H1 (cell line): Measurements from ENCODE around the gene PLK3. TPM values are rescaled to one million over a fixed set of nuclear protein-coding genes. Genes with fewer than 3 reads are reported as not detected.

ENCODE experiments used
- CTCF ChIA-PET: fragments of 300-600 bp; sonication (Branson Sonifier 250); formaldehyde crosslinking; loops from one replicate; lab custom pipeline; 2021; ENCODE audit not compliant: partially characterized antibody; lab: Charles Lee
- POLR2A ChIA-PET: fragments of 300-600 bp; sonication (Branson Sonifier 250); formaldehyde crosslinking; loops from one replicate; lab custom pipeline; 2021; ENCODE audit warnings: inconsistent platforms; ENCODE audit not compliant: partially characterized antibody; lab: Charles Lee
- DNase-seq, 2 experiments: peaks; one replicate each; pipeline versions ENCODE4 v3.0.0 to v3.0.0-alpha.2; 2010 to 2022; ENCODE audit warnings: low spot score in 2 of 2, low read depth in 1 of 2, mixed read lengths in 1 of 2
- FAIRE-seq: peaks from 2 replicates; lab custom pipeline; 2011; peaks lifted over from hg19 to GRCh38; lab: Jason Lieb, UNC
- H2AFZ ChIP-seq: 2 replicates; pipeline ENCODE4 v1.8.1; 2012; ENCODE audit warnings: low read length, inconsistent platforms
- H2AK5ac ChIP-seq: 2 replicates; pipeline ENCODE4 v1.6.1; 2013; ENCODE audit warnings: low read depth, low read length
- H2BK120ac ChIP-seq: replicated peaks from 2 replicates; pipeline ENCODE3; 2013; ENCODE audit warnings: low read depth, low read length, inconsistent platforms
- H2BK12ac ChIP-seq: 2 replicates; pipeline ENCODE4 v1.6.1; 2013; ENCODE audit warnings: low read depth, low read length
- H2BK15ac ChIP-seq: 2 replicates; pipeline ENCODE4 v1.6.1; 2013; ENCODE audit warnings: low read length
- H2BK20ac ChIP-seq: 2 replicates; pipeline ENCODE4 v1.6.1; 2013; ENCODE audit warnings: low read length
- H2BK5ac ChIP-seq: 2 replicates; pipeline ENCODE4 v1.6.1; 2013; ENCODE audit warnings: low read depth, low read length
- H3K14ac ChIP-seq: 2 replicates; pipeline ENCODE4 v1.6.1; 2013; ENCODE audit warnings: inconsistent platforms; ENCODE audit not compliant: insufficient read length
- H3K18ac ChIP-seq: 2 replicates; pipeline ENCODE4 v1.6.1; 2013; ENCODE audit warnings: low read length; ENCODE audit errors: extremely low read depth
- H3K23ac ChIP-seq: 2 replicates; pipeline ENCODE4 v1.6.1; 2013; ENCODE audit warnings: inconsistent platforms; ENCODE audit not compliant: insufficient read length
- H3K23me2 ChIP-seq: 2 replicates; pipeline ENCODE4 v1.6.1; 2013; ENCODE audit warnings: low read depth, low read length
- H3K27ac ChIP-seq: 2 replicates; pipeline ENCODE4 v1.6.1; 2011; ENCODE audit warnings: low read depth, low read length, inconsistent platforms
- H3K27me3 ChIP-seq, 4 experiments: replicated peaks in 1 of 4; 1 replicate in 1 of 4; 2 replicates in 3 of 4; pipeline versions ENCODE4 v1.6.1 to v1.8.1; 2011 to 2013; ENCODE audit warnings: low read length in 3 of 4, mild to moderate bottlenecking in 3 of 4, inconsistent platforms in 2 of 4, mixed read lengths in 2 of 4, moderate library complexity in 1 of 4; ENCODE audit not compliant: control insufficient read depth in 3 of 4, insufficient read depth in 3 of 4; ENCODE audit errors: extremely low read depth in 1 of 4
- H3K36me3 ChIP-seq, 4 experiments: 2 replicates each; pipeline versions ENCODE4 v1.6.1 to v1.8.1; 2011 to 2013; ENCODE audit warnings: mild to moderate bottlenecking in 4 of 4, low read length in 3 of 4, moderate library complexity in 2 of 4, control low read depth in 1 of 4, inconsistent platforms in 1 of 4; ENCODE audit not compliant: insufficient read depth in 4 of 4, control insufficient read depth in 2 of 4
- H3K4ac ChIP-seq: replicated peaks from 2 replicates; pipeline ENCODE3; 2013; ENCODE audit warnings: low read length, low read depth, mixed read lengths, inconsistent platforms; ENCODE audit not compliant: insufficient read length
- H3K4me1 ChIP-seq, 4 experiments: replicated peaks in 1 of 4; 1 replicate in 1 of 4; 2 replicates in 3 of 4; pipeline versions ENCODE4 v1.6.1 to v1.8.1; 2011 to 2013; ENCODE audit warnings: low read length in 3 of 4, inconsistent platforms in 2 of 4, mixed read lengths in 1 of 4; ENCODE audit not compliant: insufficient read depth in 4 of 4, control insufficient read depth in 3 of 4
- H3K4me2 ChIP-seq, 2 experiments: 2 replicates each; pipeline versions ENCODE4 v1.6.1 to v1.8.1; 2011 to 2013; ENCODE audit warnings: low read depth in 2 of 2, low read length in 2 of 2, control low read depth in 1 of 2, inconsistent platforms in 1 of 2, mild to moderate bottlenecking in 1 of 2; ENCODE audit not compliant: insufficient read depth in 1 of 2
- H3K4me3 ChIP-seq, 4 experiments: fragments of 200-600, 300-600 bp in 1 of 4; sonication (generic), shearing (Covaris generic), sonication (Bioruptor Twin) in 1 of 4; 2 replicates each; pipeline versions ENCODE4 v1.5.1 to v1.8.1; 2011 to 2016; ENCODE audit warnings: low read length in 4 of 4, low read depth in 3 of 4, control low read depth in 2 of 4, inconsistent platforms in 2 of 4, mild to moderate bottlenecking in 2 of 4, mixed read lengths in 1 of 4, moderate library complexity in 1 of 4; ENCODE audit not compliant: insufficient read depth in 2 of 4; ENCODE audit errors: extremely low read depth in 1 of 4
- H3K56ac ChIP-seq: replicated peaks from 2 replicates; pipeline ENCODE3; 2013; ENCODE audit warnings: low read depth, mild to moderate bottlenecking, mixed read lengths, low read length, inconsistent platforms; ENCODE audit not compliant: insufficient read length
- H3K79me1 ChIP-seq: 2 replicates; pipeline ENCODE4 v1.6.1; 2013; ENCODE audit warnings: low read depth, low read length, control low read depth
- H3K79me2 ChIP-seq, 2 experiments: 2 replicates each; pipeline versions ENCODE4 v1.6.1 to v1.8.1; 2012 to 2013; ENCODE audit warnings: low read length in 2 of 2, mild to moderate bottlenecking in 2 of 2, inconsistent platforms in 1 of 2; ENCODE audit not compliant: insufficient read depth in 2 of 2, control insufficient read depth in 1 of 2
- H3K9ac ChIP-seq, 4 experiments: replicated peaks in 1 of 4; 1 replicate in 1 of 4; 2 replicates in 3 of 4; pipeline versions ENCODE4 v1.6.1 to v1.8.1; 2011 to 2013; ENCODE audit warnings: low read depth in 3 of 4, low read length in 3 of 4, control low read depth in 2 of 4, mild to moderate bottlenecking in 2 of 4, moderate library complexity in 2 of 4, inconsistent platforms in 1 of 4; ENCODE audit errors: extremely low read depth in 1 of 4
- H3K9me3 ChIP-seq, 2 experiments: 2 replicates each; pipeline versions ENCODE4 v1.6.1 to v1.8.1; 2012 to 2013; ENCODE audit warnings: mild to moderate bottlenecking in 2 of 2, moderate library complexity in 2 of 2, control low read depth in 1 of 2, inconsistent platforms in 1 of 2, low read depth in 1 of 2, low read length in 1 of 2, mixed read lengths in 1 of 2; ENCODE audit not compliant: insufficient read depth in 2 of 2
- H4K20me1 ChIP-seq, 2 experiments: replicated peaks in 1 of 2; 2 replicates each; pipeline versions ENCODE3 to v1.8.1; 2011 to 2013; ENCODE audit warnings: inconsistent platforms in 2 of 2, low read length in 2 of 2, mild to moderate bottlenecking in 1 of 2; ENCODE audit not compliant: insufficient read depth in 2 of 2, control insufficient read depth in 1 of 2
- H4K5ac ChIP-seq: 2 replicates; pipeline ENCODE4 v1.6.1; 2013; ENCODE audit warnings: low read length, low read depth, mixed read lengths, inconsistent platforms; ENCODE audit not compliant: insufficient read length
- H4K8ac ChIP-seq: 2 replicates; pipeline ENCODE4 v1.8.0; 2013; ENCODE audit warnings: mild to moderate bottlenecking, moderate library complexity, low read length, inconsistent platforms; ENCODE audit not compliant: insufficient read depth; ENCODE audit errors: extremely low read depth
- H4K91ac ChIP-seq: replicated peaks from 2 replicates; pipeline ENCODE3; 2013; ENCODE audit warnings: low read length, mixed read lengths, inconsistent platforms; ENCODE audit not compliant: insufficient read length
- ASH2L ChIP-seq: fragments of 200-600, 300-600 bp; sonication (generic); IDR thresholded peaks from one replicate; pipeline ENCODE4 v1.7.1; 2017; ENCODE audit warnings: low read length
- CBX5 ChIP-seq: fragments of 300-800, 300-1000 bp; sonication (generic); IDR thresholded peaks from 2 replicates; pipeline ENCODE4 v1.7.1; 2016; ENCODE audit warnings: antibody characterized with exemption, low read length, low read depth
- KDM4A ChIP-seq: IDR thresholded peaks from one replicate; pipeline ENCODE4 v1.7.1; 2012; ENCODE audit warnings: low read depth, mild to moderate bottlenecking, moderate library complexity, low read length, inconsistent platforms; ENCODE audit not compliant: severe bottlenecking
- KDM5A ChIP-seq: fragments of 200-600 bp; IDR thresholded peaks from 2 replicates; pipeline ENCODE4 v1.7.1; 2012; ENCODE audit warnings: mild to moderate bottlenecking, low read length, inconsistent platforms, mixed read lengths
- POLR2A ChIP-seq, 2 experiments: IDR thresholded peaks; 1 replicate in 1 of 2; 2 replicates in 1 of 2; pipeline ENCODE4 v1.6.1; 2011; ENCODE audit warnings: low read depth in 2 of 2, low read length in 2 of 2, mild to moderate bottlenecking in 2 of 2; ENCODE audit errors: control extremely low read depth in 1 of 2
- POU5F1 ChIP-seq: IDR thresholded peaks from 2 replicates; pipeline ENCODE4 v1.6.1; 2011; ENCODE audit warnings: low read depth, mild to moderate bottlenecking, low read length, moderate library complexity
- RAD21 ChIP-seq, 2 experiments: IDR thresholded peaks in 1 of 2; conservative IDR thresholded peaks in 1 of 2; 2 replicates each; pipeline ENCODE4 v1.6.1; 2011; ENCODE audit warnings: low read depth in 2 of 2, low read length in 2 of 2, improper control_type of control experiment in 1 of 2, inconsistent platforms in 1 of 2, mild to moderate bottlenecking in 1 of 2, moderate library complexity in 1 of 2
- SIN3A ChIP-seq, 2 experiments: IDR thresholded peaks in 1 of 2; conservative IDR thresholded peaks in 1 of 2; 2 replicates each; pipeline ENCODE4 v1.6.1; 2011 to 2012; ENCODE audit warnings: low read length in 2 of 2, improper control_type of control experiment in 1 of 2, low read depth in 1 of 2, mild to moderate bottlenecking in 1 of 2
- SP1 ChIP-seq: IDR thresholded peaks from 2 replicates; pipeline ENCODE4 v1.6.1; 2011; ENCODE audit warnings: low read depth, low read length
- TBP ChIP-seq: IDR thresholded peaks from 2 replicates; pipeline ENCODE4 v1.6.1; 2011; ENCODE audit warnings: low read depth, low read length, improper control_type of control experiment
- WGBS, 2 experiments: shearing (Covaris generic) in 1 of 2; methylation state at CpG; one replicate each; pipeline versions ENCODE4 v1.1.6 to v1.1.7; 2013 to 2015; ENCODE audit warnings: low lambda C conversion rate in 2 of 2, mixed read lengths in 2 of 2, inconsistent platforms in 1 of 2, low coverage in 1 of 2, missing lambda C conversion rate in 1 of 2; ENCODE audit not compliant: insufficient replicate concordance in 2 of 2, insufficient coverage in 1 of 2, insufficient read length in 1 of 2; ENCODE audit errors: extremely low coverage in 1 of 2, missing lambda C conversion rate in 1 of 2; 5-methylcytosine and 5-hydroxymethylcytosine counted together
- polyA plus RNA-seq, 7 experiments: library from polyadenylated mRNA; depleted of rRNA in 3 of 7; stranded (reverse) in 5 of 7; unstranded in 2 of 7; fragments of >200 nt in 5 of 7; fragments of 200-250 nt in 2 of 7; gene quantifications; 1 replicate in 5 of 7; 2 replicates in 1 of 7; 4 replicates in 1 of 7; pipeline versions ENCODE4 v1.2.1 to v1.2.3, GENCODE V29; 2011 to 2013; ENCODE audit warnings: missing spikeins in 2 of 7, mixed read lengths in 2 of 7
- total RNA-seq: library from RNA; stranded (reverse); fragmentation: NEBNext Ultra II Directional; extraction: Animal tissue kit (Norgen Biotek cat#: 25700); gene quantifications from 2 replicates; pipeline ENCODE4 v1.2.1, GENCODE V29; 2021
- TF ChIP-seq, protein P1 (sequence below): IDR thresholded peaks from 2 replicates; pipeline ENCODE4 v1.6.1; 2012; ENCODE audit warnings: inconsistent platforms
- TF ChIP-seq, protein P2 (sequence below): IDR thresholded peaks from 2 replicates; pipeline ENCODE4 v1.6.1; 2011; ENCODE audit warnings: low read depth, mild to moderate bottlenecking, low read length; ENCODE audit not compliant: insufficient read depth

PLK3 gene
- total and polyA plus RNA-seq, 2 of the 8 experiments (the other 6 are each of a cell fraction or from before 2014, with no cell fraction given), result 7.9 to 12.3 TPM

DNA sequence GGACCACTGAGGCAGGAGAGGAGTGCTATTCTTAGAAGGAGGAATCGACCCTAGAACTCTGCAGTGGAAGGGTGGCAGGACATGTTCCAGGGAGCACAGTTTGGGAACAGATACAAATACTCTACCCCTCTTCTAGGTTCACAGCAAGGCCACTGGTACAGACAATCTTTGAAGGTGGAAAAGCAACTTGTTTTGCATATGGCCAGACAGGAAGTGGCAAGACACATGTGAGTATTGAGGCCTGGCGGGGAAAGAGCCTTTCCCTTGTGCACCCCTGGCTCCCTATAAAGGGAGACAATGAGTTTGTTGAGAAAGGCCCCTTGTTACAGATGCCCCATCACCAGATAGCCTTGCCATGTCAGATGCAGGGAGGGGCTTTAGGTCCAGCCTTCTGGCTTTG lies 42.8 kb upstream of the PLK3 start:
- TF ChIP-seq SP1, result no peak
- TF ChIP-seq, protein P1, sequence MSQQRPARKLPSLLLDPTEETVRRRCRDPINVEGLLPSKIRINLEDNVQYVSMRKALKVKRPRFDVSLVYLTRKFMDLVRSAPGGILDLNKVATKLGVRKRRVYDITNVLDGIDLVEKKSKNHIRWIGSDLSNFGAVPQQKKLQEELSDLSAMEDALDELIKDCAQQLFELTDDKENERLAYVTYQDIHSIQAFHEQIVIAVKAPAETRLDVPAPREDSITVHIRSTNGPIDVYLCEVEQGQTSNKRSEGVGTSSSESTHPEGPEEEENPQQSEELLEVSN, result no peak
- no peak for TF ChIP-seq KDM4A
- TF ChIP-seq RAD21 (IDR thresholded peaks at IDR 0.05 in 1 of 2, conservative IDR thresholded peaks at IDR 0.05 in 1 of 2; ENCODE audit: low read depth in 2 of 2, low read length in 2 of 2), result no peak
- TF ChIP-seq SIN3A (conservative IDR thresholded peaks at IDR 0.05 in 1 of 2, IDR thresholded peaks at IDR 0.05 in 1 of 2; ENCODE audit: low read depth in 1 of 2, low read length in 2 of 2), result no peak
- TF ChIP-seq KDM5A, result no peak
- no peak for TF ChIP-seq POLR2A (IDR thresholded peaks at IDR 0.05; ENCODE audit: control extremely low read depth in 1 of 2, low read depth in 2 of 2, low read length in 2 of 2)
- TF ChIP-seq TBP, result no peak
- TF ChIP-seq ASH2L, result no peak
- no peak for TF ChIP-seq CBX5
- TF ChIP-seq, protein P2, sequence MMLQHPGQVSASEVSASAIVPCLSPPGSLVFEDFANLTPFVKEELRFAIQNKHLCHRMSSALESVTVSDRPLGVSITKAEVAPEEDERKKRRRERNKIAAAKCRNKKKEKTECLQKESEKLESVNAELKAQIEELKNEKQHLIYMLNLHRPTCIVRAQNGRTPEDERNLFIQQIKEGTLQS, result no peak
- no peak for TF ChIP-seq POU5F1
- TF ChIP-seq, all 59 proteins: peak for 0
- Histone ChIP-seq H4K91ac (no peak overlapping the region), H2BK120ac (no peak overlapping the region), H3K79me2 (no peaks in the 10 kb centered on the region), H3K4me3 (no peak overlapping the region), H3K27me3 (no peaks in the 10 kb centered on the region), H3K9ac (no peak overlapping the region), H3K79me1 (0 out of 2 replicates have a peak, but pooled peaks cover 1% of the 10 kb centered on the region), H3K4me1 (no peaks in the 10 kb centered on the region), H3K23me2 (no peaks in the 10 kb centered on the region), H3K27ac (no peak overlapping the region), H2AFZ (no peak overlapping the region), H2AK5ac (no peak overlapping the region), H3K56ac (no peak overlapping the region), H4K20me1 (peaks cover 0 to 6% of the 10 kb centered on the region in 2 experiments), H3K4ac (no peak overlapping the region), H4K8ac (no peak overlapping the region), H2BK15ac (no peak overlapping the region), H3K36me3 (peaks cover 64 to 92% (median 85%) of the 10 kb centered on the region in 4 experiments), H2BK20ac (no peak overlapping the region), H2BK5ac (no peak overlapping the region), H2BK12ac (no peak overlapping the region), H3K18ac (no peak overlapping the region), H3K4me2 (no peak overlapping the region), H4K5ac (no peak overlapping the region), H3K14ac (no peak overlapping the region), H3K9me3 (no peaks in the 10 kb centered on the region), H3K23ac (no peak overlapping the region)
- ChIA-PET POLR2A (interaction anchor here (0.8 to 11.3 kb wide), 5 partner anchors 10 to 19 kb away, joined by 3 to 151 read pairs (median 29); partner anchors contain the start of genes KIF2C and RPS8), CTCF (interaction anchor here (1.2 to 2.0 kb wide), 2 partner anchors 10 to 28 kb away, joined by 3 to 7 read pairs; no protein-coding TSS in a partner anchor)
- DNase-seq (no peak), FAIRE-seq (no peak)
- 91% methylated on average over 2 of the region's 2 CpGs; no CpG with 5 or more reads in 1 of the 2 experiments for WGBS, 2 experiments
